BJ (cell line): ENCODE results near the gene BTBD18. TPM values are rescaled to one million over a fixed set of nuclear protein-coding genes. Genes with fewer than 3 reads are reported as not detected.
A peak's percentile ranks its signal among the peaks of the same experiment; 100 is the strongest.
"Not testable (repeated sequence)": the region's sequence is repeated elsewhere in the genome, so short reads cannot be mapped to it uniquely, and the experiment has no call there.

Experiments
- CTCF ChIA-PET: fragments of 350-600 bp; formaldehyde crosslinking; extraction: SDS; loops from one replicate; lab custom pipeline; 2021; ENCODE audit warnings: antibody characterized with exemption, inconsistent platforms; lab: Yijun Ruan, JAX
- POLR2A ChIA-PET: fragments of 300-600 bp; sonication (Branson Sonifier 250); formaldehyde crosslinking; extraction: SDS; loops from one replicate; lab custom pipeline; 2021; ENCODE audit warnings: antibody characterized with exemption; lab: Charles Lee
- DNase-seq: peaks from one replicate; pipeline ENCODE4 v3.0.0-alpha.2; 2011; ENCODE audit warnings: low read depth
- H3K27me3 ChIP-seq: 2 replicates; pipeline ENCODE4 v1.6.0; 2011; ENCODE audit warnings: low read length; ENCODE audit not compliant: control insufficient read depth, insufficient read depth
- H3K36me3 ChIP-seq: 2 replicates; pipeline ENCODE4 v1.5.1; 2011; ENCODE audit warnings: low read length; ENCODE audit not compliant: control insufficient read depth, insufficient read depth
- H3K4me3 ChIP-seq: 2 replicates; pipeline ENCODE4 v1.5.1; 2011; ENCODE audit warnings: low read depth, mild to moderate bottlenecking, control low read depth, low read length
- polyA plus RNA-seq: library from polyadenylated mRNA; depleted of rRNA; stranded (reverse); fragments of >200 nt; gene quantifications from 2 replicates; pipeline ENCODE4 v1.2.3, GENCODE V29; 2011
- TF ChIP-seq, protein P1 (sequence below): IDR thresholded peaks from 2 replicates; pipeline ENCODE4 v1.5.1; 2011; ENCODE audit warnings: low read depth, mild to moderate bottlenecking, control low read depth, inconsistent platforms, low read length, moderate library complexity; ENCODE audit not compliant: insufficient read depth

The BTBD18 gene
- polyA plus RNA-seq, 1 experiment = not detected

DNA sequence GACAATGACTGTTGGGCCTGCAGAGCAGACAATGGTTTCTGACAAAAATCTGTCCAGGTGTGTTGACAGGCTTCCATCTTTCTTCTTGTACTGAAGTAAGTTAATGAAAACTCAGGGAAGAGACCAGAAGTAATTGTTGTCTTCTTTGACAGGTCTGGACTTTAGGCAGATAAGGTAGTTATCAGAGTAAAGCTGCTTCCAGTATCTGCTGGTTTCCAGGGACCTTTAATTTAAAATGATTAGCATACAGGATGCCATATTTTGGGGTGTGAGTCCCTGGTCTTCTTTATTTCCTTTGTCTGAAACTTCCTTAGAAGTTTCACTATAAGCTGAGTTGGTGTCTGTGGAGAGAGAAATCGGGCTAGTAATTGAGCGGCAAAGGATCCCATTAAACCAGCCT, 37.8 kb downstream of the BTBD18 start:
- POLR2A ChIA-PET = no interaction called here
- CTCF ChIA-PET = interaction anchor here (0.6 to 2.0 kb wide), 2 partner anchors 77 to 187 kb away, joined by 3 to 5 read pairs; no protein-coding TSS in a partner anchor
- TF ChIP-seq, protein P1, sequence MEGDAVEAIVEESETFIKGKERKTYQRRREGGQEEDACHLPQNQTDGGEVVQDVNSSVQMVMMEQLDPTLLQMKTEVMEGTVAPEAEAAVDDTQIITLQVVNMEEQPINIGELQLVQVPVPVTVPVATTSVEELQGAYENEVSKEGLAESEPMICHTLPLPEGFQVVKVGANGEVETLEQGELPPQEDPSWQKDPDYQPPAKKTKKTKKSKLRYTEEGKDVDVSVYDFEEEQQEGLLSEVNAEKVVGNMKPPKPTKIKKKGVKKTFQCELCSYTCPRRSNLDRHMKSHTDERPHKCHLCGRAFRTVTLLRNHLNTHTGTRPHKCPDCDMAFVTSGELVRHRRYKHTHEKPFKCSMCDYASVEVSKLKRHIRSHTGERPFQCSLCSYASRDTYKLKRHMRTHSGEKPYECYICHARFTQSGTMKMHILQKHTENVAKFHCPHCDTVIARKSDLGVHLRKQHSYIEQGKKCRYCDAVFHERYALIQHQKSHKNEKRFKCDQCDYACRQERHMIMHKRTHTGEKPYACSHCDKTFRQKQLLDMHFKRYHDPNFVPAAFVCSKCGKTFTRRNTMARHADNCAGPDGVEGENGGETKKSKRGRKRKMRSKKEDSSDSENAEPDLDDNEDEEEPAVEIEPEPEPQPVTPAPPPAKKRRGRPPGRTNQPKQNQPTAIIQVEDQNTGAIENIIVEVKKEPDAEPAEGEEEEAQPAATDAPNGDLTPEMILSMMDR = no peak
- Histone ChIP-seq H3K27me3 (no peaks in the 10 kb centered on the region), H3K36me3 (no peaks in the 10 kb centered on the region; the same call in 1 of the 2 replicates), H3K4me3 (no peak overlapping the region)
- no peak for DNase-seq

GRCh38 chr11:57712256-57713150, 39.1 kb downstream of the BTBD18 start, which contains the start of gene TMX2:
Gene TMX2, plus strand, starts transcription at chr11:57712593. Its CDS starts 26 bp downstream, at chr11:57712619.
- CTCF ChIA-PET = interaction anchor here (1.1 kb wide), 1 partner anchor 88 kb away, joined by 6 read pairs; no protein-coding TSS in a partner anchor
- POLR2A ChIA-PET = interaction anchor here (0.5 to 1.0 kb wide), 3 partner anchors 29 to 402 kb away, joined by 3 to 6 read pairs (median 4); partner anchors contain the start of gene SELENOH
- Histone ChIP-seq H3K4me3 (peak within 1 kb of the TSS; percentile 92), H3K36me3 (no peaks in the 10 kb centered on the region; the same call in 1 of the 2 replicates), H3K27me3 (no peaks in the 10 kb centered on the region)
- TF ChIP-seq, protein P1 = no peak
- peak; percentile 100 for DNase-seq

DNA sequence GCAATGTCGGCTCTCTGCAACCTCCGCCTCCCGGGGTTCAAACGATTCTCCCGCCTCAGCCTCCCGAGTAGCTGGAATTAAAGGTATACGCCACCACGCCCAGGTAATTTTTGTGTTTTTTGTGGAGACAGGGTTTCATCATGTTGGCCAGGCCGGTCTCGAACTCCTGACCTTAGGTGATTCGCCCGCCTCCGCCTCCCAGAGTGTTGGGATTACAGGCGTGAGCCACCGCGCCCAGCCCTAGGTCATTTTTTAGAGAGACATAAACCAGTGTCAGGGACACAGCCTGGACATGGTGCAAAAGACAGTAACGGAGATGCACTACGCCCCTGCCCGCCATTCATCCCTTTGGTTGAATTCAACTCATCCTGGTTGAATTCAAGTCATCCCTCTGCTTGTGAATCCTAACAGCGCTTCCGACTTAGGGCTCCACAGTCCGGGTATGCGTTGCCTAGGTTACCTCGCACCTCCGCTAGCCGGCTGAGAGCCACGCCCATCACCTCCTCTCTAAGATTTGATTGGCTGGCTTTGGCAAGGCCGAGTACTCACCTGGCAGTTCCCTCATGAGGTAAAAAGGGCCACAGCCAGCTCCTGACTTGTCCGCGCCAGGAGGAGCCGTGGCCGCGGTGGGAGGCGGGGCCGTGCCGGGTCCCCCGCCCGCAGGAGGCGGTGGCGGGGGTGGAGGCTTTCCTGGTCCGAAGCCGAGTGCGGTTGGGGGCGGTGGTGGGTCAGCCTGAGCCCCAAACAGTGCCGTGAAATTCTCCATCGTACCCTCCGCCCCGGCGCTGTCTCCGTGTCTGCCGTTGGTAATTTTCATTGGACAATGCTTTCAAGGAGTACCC, 40.0 kb downstream of the BTBD18 start, which contains the start of gene MED19:
Gene MED19, minus strand, starts transcription at position 802 of the 842 bp plus-strand sequence. Its CDS starts 36 bp downstream, at position 766.
- CTCF ChIA-PET = interaction anchor here (1.1 kb wide), 1 partner anchor 89 kb away, joined by 6 read pairs; no protein-coding TSS in a partner anchor
- DNase-seq = peak; percentile 19
- no peaks in the 10 kb centered on the region; the same call in 1 of the 2 replicates for H3K36me3 ChIP-seq
- peak within 1 kb of the TSS; percentile 92 for H3K4me3 ChIP-seq
- H3K27me3 ChIP-seq = no peaks in the 10 kb centered on the region
- POLR2A ChIA-PET = interaction anchor here (0.5 to 1.0 kb wide), 4 partner anchors 29 to 401 kb away, joined by 3 to 6 read pairs (median 4); partner anchors contain the start of gene SELENOH
- TF ChIP-seq, protein P1 = no peak

- H3K36me3 ChIP-seq = peaks cover under 1% of the 10 kb centered on the region
- no peak for DNase-seq
- POLR2A ChIA-PET = no interaction called here
- H3K4me3 ChIP-seq = no peak overlapping the region
- CTCF ChIA-PET = interaction anchor here (0.6 to 1.1 kb wide), 4 partner anchors 50 to 217 kb away, joined by 3 to 5 read pairs (median 3); no protein-coding TSS in a partner anchor
- H3K27me3 ChIP-seq = no peaks in the 10 kb centered on the region
- TF ChIP-seq, protein P1 = no peak
Observed at GRCh38 chr11:57709802-57710367, 41.7 kb downstream of the BTBD18 start.

DNA sequence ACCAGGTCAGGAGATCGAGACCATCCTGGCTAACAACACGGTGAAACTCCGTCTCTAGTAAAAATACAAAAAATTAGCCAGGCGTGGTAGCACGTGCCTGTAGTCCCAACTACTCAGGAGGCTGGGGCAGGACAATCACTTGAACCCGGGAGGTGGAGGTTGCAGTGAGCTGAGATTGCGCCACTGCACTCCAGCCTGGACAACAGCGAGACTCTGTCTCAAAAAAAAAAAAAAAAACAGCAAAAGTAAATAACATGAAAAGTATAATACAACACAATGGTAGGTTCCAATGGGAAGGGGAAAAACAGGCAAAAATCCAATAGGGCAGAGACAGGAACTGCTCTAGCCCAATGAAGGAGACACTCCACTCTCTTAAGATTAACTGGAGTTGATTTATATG, 46.2 kb downstream of the BTBD18 start:
- DNase-seq, POLR2A ChIA-PET, H3K27me3 ChIP-seq, H3K4me3 ChIP-seq: not testable (repeated sequence)
- peaks cover 12% of the 10 kb centered on the region for H3K36me3 ChIP-seq
- CTCF ChIA-PET = interaction anchor here (1.2 to 2.7 kb wide), 2 partner anchors 95 to 249 kb away, joined by 3 to 6 read pairs; no protein-coding TSS in a partner anchor
